NCI-H460 (cell line): ENCODE results near the gene ERCC3. TPM values are rescaled to one million over a fixed set of nuclear protein-coding genes. Genes with fewer than 3 reads are reported as not detected.

Experiments used
- DNase-seq: peaks from one replicate; pipeline ENCODE4 v3.0.0-alpha.2; 2016; ENCODE audit warnings: low read depth; ENCODE audit errors: extremely low read depth
- polyA plus RNA-seq: library from polyadenylated mRNA; depleted of rRNA; stranded (reverse); fragments of >200 nt; gene quantifications from 2 replicates; pipeline ENCODE4 v1.2.3, GENCODE V29; 2014; cell fraction: nucleus; rRNA removed
- total RNA-seq: library from RNA; depleted of rRNA; stranded (reverse); fragments of >200 nt; shearing (Covaris generic); gene quantifications from 2 replicates; pipeline ENCODE4 v1.2.3, GENCODE V29; 2014; rRNA removed

ERCC3 gene
- total RNA-seq: 34.2 and 42.1 TPM in 2 replicates
- 88.8 and 98.3 TPM in 2 replicates for polyA plus RNA-seq

DNA sequence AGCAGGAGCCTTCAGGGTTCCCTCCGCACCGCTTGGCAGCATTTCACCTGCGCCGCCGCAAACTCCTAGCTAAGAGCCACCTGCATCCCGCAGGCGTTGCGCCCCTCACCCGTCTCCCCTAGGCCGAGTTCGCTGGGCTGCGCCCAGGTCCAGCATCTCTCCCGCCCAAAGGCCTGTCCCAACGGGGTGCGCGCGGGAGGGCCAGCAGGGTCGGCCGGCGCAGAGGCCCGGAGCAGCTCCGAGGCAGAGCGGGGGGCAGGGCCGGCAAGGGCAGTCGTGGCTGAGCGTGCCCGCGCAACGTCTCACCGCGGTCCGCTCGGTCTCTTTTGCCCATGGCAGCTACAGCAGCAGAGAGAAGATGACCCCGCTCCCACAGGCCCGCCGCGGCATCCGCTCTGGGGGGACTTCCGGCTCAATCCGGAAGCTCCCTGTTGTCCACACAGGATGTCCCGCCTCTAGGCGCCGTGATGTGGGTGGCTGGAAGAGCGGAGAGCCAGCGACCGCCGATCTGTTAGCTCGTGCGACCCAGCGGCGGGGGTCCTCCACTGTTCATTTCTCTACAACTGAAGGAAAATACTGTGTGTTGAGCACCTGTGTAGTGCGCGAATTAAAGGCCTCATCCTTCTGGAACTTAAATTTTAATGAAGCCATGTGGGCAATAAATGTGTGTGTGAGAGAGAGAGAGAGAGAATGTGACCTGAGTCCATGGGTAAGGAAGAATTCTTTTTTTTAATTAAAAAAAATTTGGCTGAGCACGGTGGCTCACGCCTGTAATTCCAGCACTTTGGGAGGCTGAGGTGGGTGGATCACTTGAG, at the start of gene ERCC3:
ERCC3 (minus strand) TSS at position 397 of the 815 bp plus-strand sequence; CDS start at position 334, 63 bp downstream.
- DNase-seq: peak; percentile 73

DNA sequence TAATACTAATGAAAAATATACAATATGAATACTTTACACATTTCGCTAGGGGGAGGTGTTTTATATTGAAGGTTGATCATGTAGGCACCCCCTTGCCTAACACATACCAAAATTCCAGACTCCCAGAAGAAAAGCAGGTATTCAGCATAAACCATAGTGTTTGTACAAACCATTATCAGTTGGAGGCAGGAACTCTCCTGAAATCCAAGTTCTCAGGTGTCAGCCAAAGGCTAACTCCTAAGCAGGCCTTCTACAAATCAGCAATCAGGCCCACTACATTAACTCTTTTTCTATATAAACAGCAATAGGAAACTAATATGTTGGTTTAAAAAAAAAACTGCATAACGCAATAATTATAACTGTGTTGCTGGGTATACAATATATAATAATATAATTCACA, 49.3 kb upstream of the ERCC3 start:
- no peak for DNase-seq

DNA sequence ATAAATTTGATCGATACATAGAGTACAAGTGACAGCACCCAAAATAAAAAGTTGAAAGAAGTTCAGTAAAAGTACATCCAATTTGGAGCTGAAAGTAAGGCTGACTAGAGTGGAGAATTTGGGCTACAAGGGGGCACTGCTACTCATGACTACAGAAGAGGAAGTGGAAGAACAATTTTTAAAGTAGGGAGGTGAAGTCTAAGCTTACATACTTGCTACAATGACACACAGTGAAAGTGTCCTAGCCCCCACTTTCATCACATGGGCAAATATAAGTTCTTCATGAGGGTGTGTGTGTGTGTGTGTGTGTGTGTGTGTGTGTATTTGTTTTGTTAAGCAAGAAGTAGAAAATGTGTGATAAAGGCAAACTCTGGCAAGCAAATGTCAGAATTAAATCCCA, 48.2 kb upstream of the ERCC3 start:
- DNase-seq: no peak

GRCh38 chr2:127332335-127332734, 38.4 kb upstream of the ERCC3 start:
- no peak for DNase-seq

DNA sequence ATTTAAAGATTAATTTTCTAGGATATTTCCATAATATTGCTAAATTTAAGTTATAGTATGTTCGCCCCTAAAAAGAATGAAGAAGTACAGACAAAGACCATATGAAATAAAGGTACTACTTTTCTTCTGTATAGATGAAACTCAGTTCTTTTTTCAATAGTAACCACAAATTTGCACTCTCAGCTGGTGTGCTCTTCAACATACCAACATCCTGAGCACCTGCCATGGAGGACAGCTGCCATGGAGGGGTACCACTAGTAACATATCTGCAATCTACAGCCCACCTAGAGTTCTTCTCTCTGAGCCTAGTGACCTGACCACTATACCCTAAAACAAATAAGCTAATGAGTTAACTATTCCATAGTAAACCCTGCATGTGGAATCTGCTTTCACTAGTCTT, 36.8 kb upstream of the ERCC3 start:
- no peak for DNase-seq

- DNase-seq: no peak
Measured at GRCh38 chr2:127326289-127326945, 32.5 kb upstream of the ERCC3 start.

DNA sequence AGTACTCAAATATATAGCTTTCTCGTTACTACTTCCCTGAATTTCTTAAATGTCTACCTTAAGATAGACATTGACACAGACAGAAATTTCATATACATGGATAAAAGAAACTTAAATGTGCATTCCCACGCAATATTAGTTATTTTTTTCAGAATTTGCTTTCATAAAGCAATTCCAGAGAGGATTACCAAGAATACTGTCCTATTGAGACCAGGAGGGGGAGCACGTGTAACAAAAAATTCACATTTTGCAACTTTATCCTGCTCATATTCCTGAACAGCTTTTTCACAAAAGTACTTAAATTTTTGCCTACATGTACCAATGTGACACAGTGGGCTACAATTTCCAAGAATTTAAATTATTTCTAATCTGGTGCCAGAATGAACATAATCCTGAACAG, 30.7 kb upstream of the ERCC3 start:
- peak; percentile 36 for DNase-seq

DNA sequence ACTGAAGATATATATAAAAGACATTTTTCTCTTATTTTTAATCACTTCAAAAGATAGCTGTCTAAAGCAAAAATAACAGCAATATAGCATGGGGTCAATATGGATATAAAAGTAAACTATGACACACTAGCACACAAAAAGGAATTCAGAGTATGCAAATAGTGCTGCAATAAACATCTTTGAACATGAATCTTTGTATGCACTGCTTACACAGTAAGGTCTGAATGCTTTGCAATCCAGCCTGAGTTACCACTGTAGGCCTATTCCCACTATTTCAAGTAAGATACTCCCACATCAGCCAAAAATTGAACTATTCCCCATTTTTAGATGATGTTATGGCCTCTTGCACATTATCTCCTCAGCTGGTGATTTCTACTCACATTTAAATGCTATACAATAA, 27.4 kb upstream of the ERCC3 start:
- DNase-seq: no peak

DNA sequence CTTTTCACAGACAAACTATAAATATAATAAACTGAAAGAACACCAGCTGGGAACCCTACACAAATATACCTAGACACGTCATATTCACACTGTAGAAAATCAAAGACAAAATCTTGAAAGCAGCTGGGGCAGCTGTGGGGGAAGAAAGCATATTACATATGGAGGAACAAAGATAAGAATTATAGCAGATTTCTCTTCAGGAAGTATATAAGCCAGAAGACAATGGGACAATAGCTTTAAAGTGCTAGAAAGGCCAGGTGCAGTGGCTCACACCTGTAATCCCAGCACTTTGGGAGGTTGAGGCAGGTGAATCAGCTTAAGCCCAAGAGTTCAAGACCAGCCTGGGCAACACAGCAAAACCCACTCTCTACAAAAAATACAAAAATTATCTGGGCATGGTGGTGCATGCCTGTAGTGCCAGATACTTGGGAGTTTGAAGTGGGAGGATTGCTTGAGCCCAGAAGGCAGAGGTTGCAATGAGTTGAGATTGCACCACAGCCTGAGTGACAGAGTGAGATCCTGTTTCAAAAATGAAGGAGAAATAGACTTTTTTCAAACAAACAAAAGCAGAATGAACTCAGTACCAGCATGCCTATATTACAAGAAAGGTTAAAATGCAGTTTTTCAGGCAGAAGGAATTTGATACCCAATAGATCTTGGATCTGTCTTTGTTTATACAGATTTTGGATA, 26.8 kb upstream of the ERCC3 start:
- no peak for DNase-seq

GRCh38 chr2:127320067-127320466, 26.1 kb upstream of the ERCC3 start:
- DNase-seq: no peak

GRCh38 chr2:127314193-127314988, 20.4 kb upstream of the ERCC3 start:
- DNase-seq: no peak

DNA sequence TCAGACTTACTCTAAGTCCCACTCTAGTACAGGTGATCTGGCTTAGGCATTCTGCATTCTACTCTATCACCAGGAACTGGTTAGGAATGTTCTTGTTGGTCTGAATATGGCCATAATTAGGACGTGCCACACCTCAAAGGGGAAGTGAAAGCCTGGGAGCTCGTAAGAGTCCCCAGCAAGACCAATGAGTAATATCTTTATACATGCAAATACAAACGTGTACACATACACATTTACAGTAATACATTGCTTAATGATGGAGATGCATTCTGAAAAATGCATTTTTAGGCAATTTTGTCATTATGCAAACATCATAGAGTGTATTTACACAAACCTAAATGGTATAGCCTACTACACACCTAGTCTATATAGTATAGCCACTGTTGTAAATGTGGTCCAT, 19.5 kb upstream of the ERCC3 start:
- DNase-seq: no peak

- DNase-seq: no peak
Measured at GRCh38 chr2:127310980-127311379, 17.0 kb upstream of the ERCC3 start.

- no peak for DNase-seq
Measured at GRCh38 chr2:127309468-127309867, 15.5 kb upstream of the ERCC3 start.

- no peak for DNase-seq
Measured at GRCh38 chr2:127308586-127309138, 14.7 kb upstream of the ERCC3 start.

DNA sequence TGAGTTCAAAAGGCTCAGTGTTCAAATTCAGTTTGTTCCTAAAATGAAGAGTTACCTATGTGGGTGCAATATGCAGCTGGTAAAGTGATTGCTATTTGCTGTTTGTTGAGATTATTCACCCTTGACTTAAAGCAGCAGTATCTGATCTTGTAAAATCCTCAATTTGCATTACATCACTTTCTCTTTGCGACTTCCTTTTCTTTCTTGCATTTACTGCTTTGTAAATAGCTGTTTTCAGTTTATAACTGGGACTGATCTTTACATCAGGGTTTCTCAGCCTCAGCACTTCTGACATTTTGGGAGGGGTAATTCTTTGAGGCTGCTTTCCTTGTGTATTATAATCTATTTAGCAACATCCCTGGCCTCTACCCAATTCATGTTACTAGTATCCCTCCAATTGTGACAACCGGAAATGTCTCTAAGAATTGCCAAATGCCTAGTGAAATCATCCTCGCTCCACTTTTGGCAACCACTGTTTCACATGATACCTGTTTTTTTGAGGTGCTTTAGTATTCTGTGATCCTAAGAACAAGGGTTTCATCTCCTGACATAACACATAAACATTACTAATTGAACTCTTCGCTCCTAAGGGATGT, 12.1 kb upstream of the ERCC3 start:
- no peak for DNase-seq

DNA sequence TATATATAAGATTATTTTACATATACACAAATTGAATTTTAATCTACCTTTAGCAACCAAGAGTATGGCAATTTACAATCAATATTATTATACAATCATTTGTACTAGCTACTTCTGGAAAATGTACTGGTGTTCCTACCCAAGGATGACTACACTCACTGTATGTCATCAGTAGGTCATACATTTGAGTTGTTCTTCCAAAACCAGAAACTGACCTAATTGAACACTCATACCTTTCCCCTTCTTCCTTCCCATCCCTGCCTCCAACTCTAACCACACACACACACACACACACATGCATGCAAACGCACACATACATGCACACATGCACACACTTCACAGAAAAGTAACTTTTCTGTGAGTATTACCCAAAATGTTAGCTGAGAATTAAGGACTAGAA, 8.2 kb upstream of the ERCC3 start:
- no peak for DNase-seq

- no peak for DNase-seq
Measured at GRCh38 chr2:127293386-127293747, 577 bp downstream of the ERCC3 start.

GRCh38 chr2:127288274-127288673, 5.7 kb downstream of the ERCC3 start:
- no peak for DNase-seq

- DNase-seq: no peak
Measured at GRCh38 chr2:127283275-127283674, 10.7 kb downstream of the ERCC3 start.
